Thyroid gland (tissue), 4 donors: ENCODE measurements around the gene GPR25.

ENCODE experiments used
- POLR2A ChIP-seq, 2 donors: fragments of 450-650 bp; IDR thresholded peaks; one replicate each; pipeline ENCODE4 v1.6.1; 2017; ENCODE audit warnings: antibody characterized with exemption in 2 of 2, mild to moderate bottlenecking in 2 of 2, moderate library complexity in 1 of 2
- TF ChIP-seq, protein P1 (sequence below), 6 experiments: fragments of 200-600 bp in 3 of 6; fragments of 450-650 bp in 3 of 6; sonication (generic) in 3 of 6; IDR thresholded peaks; one replicate each; pipeline ENCODE4 v1.5.1; 2016 to 2019; ENCODE audit warnings: antibody characterized with exemption in 6 of 6, mild to moderate bottlenecking in 2 of 6, inconsistent platforms in 1 of 6, moderate library complexity in 1 of 6

DNA sequence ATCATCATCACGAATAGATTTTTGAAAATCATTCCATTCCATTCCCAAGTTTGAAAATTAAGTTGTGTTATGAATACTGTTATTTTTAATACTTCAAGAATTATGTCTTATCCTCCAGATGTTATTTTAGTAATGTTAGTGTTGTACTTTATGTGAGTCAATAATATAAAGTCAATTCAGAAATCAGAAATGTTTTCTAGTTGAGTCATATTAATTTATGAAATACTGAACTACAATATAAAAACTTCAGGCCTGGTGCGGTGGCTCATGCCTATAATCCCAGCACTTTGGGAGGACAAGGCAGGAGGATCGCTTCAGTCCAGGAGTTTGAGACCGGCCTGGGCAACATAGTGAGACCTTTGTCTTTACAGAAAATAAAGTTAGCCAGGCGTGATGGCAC lies 38.4 kb upstream of the GPR25 start:
- TF ChIP-seq POLR2A (IDR thresholded peaks at IDR 0.05): no peak
- TF ChIP-seq, protein P1, sequence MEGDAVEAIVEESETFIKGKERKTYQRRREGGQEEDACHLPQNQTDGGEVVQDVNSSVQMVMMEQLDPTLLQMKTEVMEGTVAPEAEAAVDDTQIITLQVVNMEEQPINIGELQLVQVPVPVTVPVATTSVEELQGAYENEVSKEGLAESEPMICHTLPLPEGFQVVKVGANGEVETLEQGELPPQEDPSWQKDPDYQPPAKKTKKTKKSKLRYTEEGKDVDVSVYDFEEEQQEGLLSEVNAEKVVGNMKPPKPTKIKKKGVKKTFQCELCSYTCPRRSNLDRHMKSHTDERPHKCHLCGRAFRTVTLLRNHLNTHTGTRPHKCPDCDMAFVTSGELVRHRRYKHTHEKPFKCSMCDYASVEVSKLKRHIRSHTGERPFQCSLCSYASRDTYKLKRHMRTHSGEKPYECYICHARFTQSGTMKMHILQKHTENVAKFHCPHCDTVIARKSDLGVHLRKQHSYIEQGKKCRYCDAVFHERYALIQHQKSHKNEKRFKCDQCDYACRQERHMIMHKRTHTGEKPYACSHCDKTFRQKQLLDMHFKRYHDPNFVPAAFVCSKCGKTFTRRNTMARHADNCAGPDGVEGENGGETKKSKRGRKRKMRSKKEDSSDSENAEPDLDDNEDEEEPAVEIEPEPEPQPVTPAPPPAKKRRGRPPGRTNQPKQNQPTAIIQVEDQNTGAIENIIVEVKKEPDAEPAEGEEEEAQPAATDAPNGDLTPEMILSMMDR (IDR thresholded peaks at IDR 0.05): no peak
